Loucy (cell line): ENCODE data around the gene GAL3ST3.

Experiments used
- H2AFZ ChIP-seq: fragments of 200-600 bp; sonication (generic); 2 replicates; pipeline ENCODE4 v1.6.0; 2016; ENCODE audit warnings: antibody characterized with exemption, mild to moderate bottlenecking, low read length, moderate library complexity
- H3F3A ChIP-seq: fragments of 200-600 bp; 2 replicates; pipeline ENCODE4 v1.6.0; 2016; ENCODE audit warnings: antibody characterized with exemption, low read depth, mild to moderate bottlenecking
- H3K27me3 ChIP-seq: fragments of 200-600 bp; sonication (generic); 2 replicates; pipeline ENCODE4 v1.6.1; 2014; ENCODE audit warnings: low read length, mild to moderate bottlenecking; ENCODE audit not compliant: insufficient read depth, poor library complexity, severe bottlenecking
- H3K36me3 ChIP-seq: fragments of 200-600 bp; sonication (generic); 2 replicates; pipeline ENCODE4 v1.6.1; 2016; ENCODE audit warnings: low read length; ENCODE audit not compliant: insufficient read depth
- H3K4me1 ChIP-seq: fragments of 200-600 bp; sonication (generic); 2 replicates; pipeline ENCODE4 v1.5.1; 2014; ENCODE audit warnings: low read length, mild to moderate bottlenecking; ENCODE audit not compliant: insufficient read depth, poor library complexity, severe bottlenecking
- H3K4me2 ChIP-seq: fragments of 200-600 bp; sonication (generic); 2 replicates; pipeline ENCODE4 v1.6.0; 2014; ENCODE audit warnings: antibody characterized with exemption, low read length, low read depth, mild to moderate bottlenecking; ENCODE audit not compliant: poor library complexity, severe bottlenecking
- H3K4me3 ChIP-seq: fragments of 200-600 bp; sonication (generic); 2 replicates; pipeline ENCODE4 v1.5.1; 2014; ENCODE audit warnings: low read length, mild to moderate bottlenecking, mixed read lengths; ENCODE audit not compliant: poor library complexity, severe bottlenecking
- H3K79me2 ChIP-seq: fragments of 200-600 bp; sonication (generic); 2 replicates; pipeline ENCODE4 v1.6.1; 2014; ENCODE audit warnings: low read length; ENCODE audit not compliant: insufficient read depth
- H3K9ac ChIP-seq: fragments of 200-600 bp; sonication (generic); 2 replicates; pipeline ENCODE4 v1.6.0; 2014; ENCODE audit warnings: mild to moderate bottlenecking, low read depth, low read length, moderate library complexity; ENCODE audit not compliant: poor library complexity, severe bottlenecking
- H3K9me2 ChIP-seq: fragments of 200-600 bp; sonication (generic); replicated peaks from 2 replicates; pipeline ENCODE4 v1.6.1; 2016; ENCODE audit warnings: low read depth, low read length, mixed read lengths
- H3K9me3 ChIP-seq: fragments of 200-600 bp; sonication (generic); 2 replicates; pipeline ENCODE4 v1.6.1; 2014; ENCODE audit warnings: mild to moderate bottlenecking, antibody characterized with exemption, low read length, low read depth; ENCODE audit not compliant: insufficient read depth
- H4K20me1 ChIP-seq: fragments of 200-600 bp; sonication (generic); 2 replicates; pipeline ENCODE4 v1.6.0; 2014; ENCODE audit warnings: antibody characterized with exemption, low read length, mild to moderate bottlenecking; ENCODE audit not compliant: insufficient read depth, poor library complexity, severe bottlenecking
- CTCF ChIP-seq: fragments of 200-600 bp; sonication (generic); conservative IDR thresholded peaks from 2 replicates; pipeline ENCODE4 v1.5.1; 2014; ENCODE audit warnings: mild to moderate bottlenecking, antibody characterized with exemption, low read length
- EZH2phosphoT487 ChIP-seq: fragments of 200-600 bp; IDR thresholded peaks from 2 replicates; pipeline ENCODE4 v1.6.1; 2018; ENCODE audit warnings: antibody characterized with exemption, mild to moderate bottlenecking, moderate library complexity, borderline replicate concordance

GAL3ST3 gene

GRCh38 chr11:66006891-66007176, 42.1 kb downstream of the GAL3ST3 start:
- Histone ChIP-seq H3K4me1 (peaks cover 16% of the 10 kb centered on the region), H3K27me3 (no peaks in the 10 kb centered on the region), H3K4me2 (no peak overlapping the region), H3K36me3 (no peaks in the 10 kb centered on the region; the same call in 1 of the 2 replicates), H3K9me2 (no peaks in the 10 kb centered on the region), H2AFZ (no peak overlapping the region), H4K20me1 (peaks cover 7% of the 10 kb centered on the region), H3F3A (no peaks in the 10 kb centered on the region), H3K9ac (no peak overlapping the region), H3K79me2 (peaks cover 24% of the 10 kb centered on the region), H3K4me3 (no peak overlapping the region), H3K9me3 (no peaks in the 10 kb centered on the region)
- no peak for TF ChIP-seq EZH2phosphoT487
- TF ChIP-seq CTCF = no peak

GRCh38 chr11:66006134-66006890, 42.6 kb downstream of the GAL3ST3 start:
- TF ChIP-seq CTCF = no peak
- no peak for TF ChIP-seq EZH2phosphoT487
- peaks cover 16% of the 10 kb centered on the region for H3K4me1 ChIP-seq
- H2AFZ ChIP-seq = no peak overlapping the region
- peaks cover 10% of the 10 kb centered on the region for H4K20me1 ChIP-seq
- H3K4me2 ChIP-seq = no peak overlapping the region
- H3K36me3 ChIP-seq = no peaks in the 10 kb centered on the region; the same call in 1 of the 2 replicates
- H3K9ac ChIP-seq = no peak overlapping the region
- H3K79me2 ChIP-seq = peaks cover 29% of the 10 kb centered on the region
- no peaks in the 10 kb centered on the region for H3K9me3 ChIP-seq
- no peaks in the 10 kb centered on the region for H3K27me3 ChIP-seq
- H3F3A ChIP-seq = no peaks in the 10 kb centered on the region
- no peaks in the 10 kb centered on the region for H3K9me2 ChIP-seq
- no peak overlapping the region for H3K4me3 ChIP-seq

- TF ChIP-seq CTCF (no peak), EZH2phosphoT487 (no peak)
- Histone ChIP-seq H3K9ac (peak overlapping the region; percentile 40), H3K79me2 (peaks cover 49% of the 10 kb centered on the region), H2AFZ (no peak overlapping the region), H3K4me2 (peak overlapping the region; percentile 83), H3K36me3 (peaks cover 10% of the 10 kb centered on the region; the same call in 1 of the 2 replicates), H3F3A (no peaks in the 10 kb centered on the region), H3K9me2 (no peaks in the 10 kb centered on the region), H3K4me1 (peaks cover 30% of the 10 kb centered on the region), H3K4me3 (peak overlapping the region; percentile 2), H4K20me1 (peaks cover 23% of the 10 kb centered on the region), H3K9me3 (no peaks in the 10 kb centered on the region), H3K27me3 (no peaks in the 10 kb centered on the region)
Measured at GRCh38 chr11:66004186-66004585, 44.8 kb downstream of the GAL3ST3 start.
